NCI-H146 treated with DMSO at 0.1 percent for 48 hours (cell line): ENCODE measurements around the gene SHROOM3.
"Not testable (repeated sequence)": the region's sequence is repeated elsewhere in the genome, so short reads cannot be mapped to it uniquely, and the experiment has no call there.

ENCODE experiments used
- DNase-seq: peaks from one replicate; lab custom pipeline; 2025; ENCODE audit not compliant: unreplicated experiment; lab: John Stamatoyannopoulos, UW

SHROOM3 gene

DNA sequence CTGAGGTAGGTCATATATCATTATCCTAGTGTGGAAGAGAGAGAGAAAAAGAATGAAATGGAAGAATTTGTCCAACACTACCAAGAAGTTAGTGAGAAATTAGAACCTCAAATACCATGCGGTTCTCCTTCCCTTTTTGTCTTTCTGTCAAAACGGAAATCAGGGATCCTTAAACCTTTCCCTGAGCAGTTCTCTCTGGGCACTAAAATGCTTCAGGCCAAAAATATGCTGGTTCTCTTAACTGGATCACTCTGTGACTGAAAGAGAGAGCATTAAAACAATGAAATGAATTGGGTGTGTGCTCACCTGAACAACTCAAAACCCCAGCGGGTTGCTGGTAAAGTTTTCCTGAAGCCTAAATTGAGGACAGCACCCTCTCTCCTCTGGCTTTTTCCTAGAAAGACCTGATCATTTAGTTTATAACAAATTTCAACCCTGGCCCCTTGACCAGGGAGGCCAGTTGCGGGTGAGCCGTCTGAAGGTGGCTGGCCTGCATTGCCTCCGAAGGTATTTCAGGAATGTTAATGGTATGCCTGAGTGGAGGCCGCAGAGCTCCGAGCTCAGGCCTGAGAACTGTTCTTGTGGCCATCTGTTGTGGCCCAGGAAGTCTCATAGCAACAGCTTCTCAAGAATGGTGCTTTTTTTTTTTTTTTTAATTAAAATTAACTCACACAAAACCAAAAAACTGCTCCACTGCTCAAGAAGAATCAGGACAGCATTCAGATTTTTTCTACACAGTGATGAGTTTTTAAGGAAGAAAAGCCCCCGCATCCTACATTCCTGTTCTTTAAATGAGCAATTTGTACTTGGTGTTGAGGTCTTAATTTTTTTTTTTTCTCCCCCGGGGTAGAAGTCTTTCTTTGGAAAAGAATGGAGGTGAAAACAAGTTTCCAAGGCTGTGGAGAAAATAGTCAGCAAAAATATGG lies 155.1 kb downstream of the SHROOM3 start:
- DNase-seq: no peak

DNA sequence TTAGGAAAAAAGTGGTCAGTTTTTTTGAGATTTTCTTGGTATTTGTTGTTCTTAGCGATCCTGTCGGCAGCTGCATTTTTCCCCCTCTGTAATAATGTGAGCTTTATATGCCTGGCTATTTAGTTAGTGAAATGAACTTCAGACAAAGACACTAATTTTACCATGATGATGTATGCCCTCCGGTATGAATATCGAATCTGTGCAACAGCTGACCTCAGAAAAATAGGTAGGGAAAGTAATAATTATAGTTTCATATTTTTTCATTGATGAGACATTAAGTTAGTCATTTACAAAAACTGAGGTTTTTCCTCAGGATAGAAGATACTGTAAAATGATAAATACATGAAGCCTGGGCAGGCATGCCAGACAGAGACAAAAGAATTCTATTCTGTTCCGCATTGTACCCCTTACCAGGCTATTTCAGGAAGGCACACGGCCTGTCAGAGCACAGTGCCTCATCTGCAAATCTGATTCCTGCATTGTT lies 155.8 kb downstream of the SHROOM3 start:
- DNase-seq: no peak

DNA sequence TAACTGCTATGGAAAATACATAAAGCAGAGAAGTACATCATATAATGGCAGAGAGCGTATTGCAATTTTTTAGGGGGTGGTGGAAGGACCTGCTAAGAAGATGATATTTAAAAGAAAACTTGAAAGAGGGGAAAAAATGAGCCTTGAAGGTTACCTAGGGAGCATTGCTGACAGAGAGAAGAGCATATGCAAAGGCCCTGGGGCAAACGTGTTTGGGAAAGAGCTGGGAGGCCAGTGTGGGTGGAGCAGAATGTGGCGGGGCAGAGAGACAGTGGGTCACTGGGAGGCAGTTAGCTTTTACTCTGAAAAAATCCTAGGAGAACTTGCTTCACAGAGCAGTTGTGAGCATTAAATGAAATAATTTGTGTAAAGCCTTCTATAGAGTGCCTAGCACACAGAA lies 157.0 kb downstream of the SHROOM3 start:
- DNase-seq: no peak

DNA sequence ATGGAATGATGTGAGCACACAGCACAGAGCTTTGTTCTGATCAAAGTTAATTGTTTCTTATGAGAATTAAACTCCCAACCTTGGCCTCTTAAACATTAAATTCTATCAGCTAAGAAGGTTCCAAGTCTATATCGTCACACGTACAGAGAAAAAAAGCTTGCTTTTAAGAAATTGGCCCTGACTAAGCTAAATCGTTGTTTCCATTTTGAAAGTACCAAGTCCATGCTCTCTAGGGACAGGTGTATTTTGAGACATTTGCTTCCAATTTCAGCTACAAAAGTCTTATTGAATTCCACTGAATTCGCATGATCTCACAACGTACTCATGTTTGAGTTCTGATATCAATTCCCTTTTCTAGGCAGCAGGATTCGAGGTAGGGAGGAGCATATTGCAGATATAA lies 157.4 kb downstream of the SHROOM3 start:
- no peak for DNase-seq

DNA sequence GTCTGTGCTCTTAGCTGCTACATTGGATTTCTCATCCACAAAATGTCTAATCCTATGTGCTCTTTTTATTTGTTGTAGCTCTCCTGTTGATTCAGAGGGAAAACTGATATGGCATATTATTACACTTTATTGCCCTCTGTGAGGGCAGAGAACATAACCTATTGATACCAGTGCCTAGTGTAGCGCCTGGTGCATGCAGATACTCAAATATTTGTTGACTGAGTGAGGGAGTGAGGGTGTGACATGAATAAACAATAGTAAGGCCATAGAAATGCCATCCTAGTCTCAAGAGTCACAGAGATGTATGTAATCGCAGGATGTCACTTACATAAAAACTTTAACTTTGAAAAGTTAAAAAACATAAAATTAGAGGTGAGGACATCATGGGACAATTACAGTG lies 159.1 kb downstream of the SHROOM3 start:
- DNase-seq: no peak

DNA sequence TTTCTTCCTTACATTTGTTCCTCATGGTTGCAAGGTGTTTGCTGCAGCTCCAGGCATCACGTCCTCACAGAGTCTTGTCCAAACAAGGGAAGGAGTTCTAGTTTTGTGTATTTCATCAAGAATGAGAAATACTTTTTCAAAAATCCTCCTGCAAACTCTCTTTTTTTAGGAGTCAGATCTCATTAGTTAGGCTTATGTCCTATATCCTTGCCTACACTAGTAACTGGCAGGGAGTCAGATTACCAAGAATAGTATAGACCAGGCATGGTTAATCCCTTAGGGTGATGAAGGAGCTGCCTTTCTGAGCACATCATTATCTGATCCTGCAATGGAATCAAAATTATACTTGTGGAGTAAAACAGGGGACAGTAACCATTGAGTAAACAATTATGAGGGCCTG lies 160.4 kb downstream of the SHROOM3 start:
- DNase-seq: no peak

DNA sequence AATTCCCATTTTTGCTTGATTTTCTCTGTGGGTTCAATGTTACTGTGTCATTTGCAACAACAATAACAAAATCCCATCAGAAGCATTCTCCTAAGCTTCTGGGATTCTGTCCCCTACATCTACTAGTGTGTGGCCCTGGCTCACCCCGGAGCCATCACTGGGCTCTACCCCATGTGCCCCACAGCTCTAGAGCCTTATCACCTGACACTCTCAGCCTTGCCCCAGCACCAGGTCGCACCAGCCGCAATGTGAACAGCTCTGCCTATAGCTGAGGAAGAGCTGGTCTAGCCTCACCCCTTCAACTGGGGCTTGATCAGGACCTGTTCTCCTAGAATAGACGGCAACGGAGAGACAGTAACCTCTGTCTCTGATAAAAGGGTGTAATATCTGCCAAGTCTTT lies 161.7 kb downstream of the SHROOM3 start:
- DNase-seq: no peak

DNA sequence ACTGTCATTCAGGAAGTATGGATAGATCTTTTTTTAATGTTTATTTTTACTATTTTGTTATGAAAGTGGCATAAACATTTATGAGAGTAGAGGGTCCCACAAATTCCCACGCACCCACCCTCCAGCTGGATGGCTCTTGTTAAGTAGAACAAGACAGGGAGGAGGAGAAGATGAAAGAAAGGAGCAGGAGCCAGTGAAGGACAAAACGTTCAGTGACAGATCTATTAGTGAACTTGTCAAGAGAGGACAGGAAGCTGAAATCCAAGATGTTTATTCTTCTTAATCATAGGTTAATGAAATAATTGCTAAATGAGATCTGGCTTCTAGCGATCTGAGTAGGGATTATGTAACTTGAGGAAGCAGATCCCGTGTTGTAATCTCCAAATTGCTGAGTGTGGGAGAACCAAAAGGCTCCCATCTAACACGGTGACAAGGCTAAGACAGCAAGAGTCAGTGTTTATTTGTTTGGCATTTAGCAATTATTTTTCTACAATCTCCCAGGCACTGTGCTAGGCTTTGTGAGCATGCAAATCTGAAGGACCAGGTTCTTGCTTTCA lies 162.5 kb downstream of the SHROOM3 start:
- no peak for DNase-seq

DNA sequence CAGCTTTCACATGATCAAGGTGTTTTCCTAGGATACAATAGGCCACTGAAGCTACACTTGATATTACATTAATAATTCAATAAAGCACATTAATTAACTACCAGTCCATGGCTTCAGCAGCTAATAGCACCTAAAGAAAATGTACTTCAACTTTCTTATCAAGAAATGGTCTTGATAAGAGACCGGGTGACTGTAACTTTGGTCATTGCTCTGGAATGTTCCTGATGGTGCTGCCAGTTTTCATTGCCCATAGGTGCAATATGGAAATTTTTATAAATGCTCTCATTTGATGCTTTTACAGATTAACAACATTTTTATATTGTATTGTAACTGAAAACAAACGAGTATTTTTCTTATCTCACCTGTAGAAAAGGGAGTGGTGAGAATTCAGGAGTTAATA lies 165.4 kb downstream of the SHROOM3 start:
- no peak for DNase-seq

DNA sequence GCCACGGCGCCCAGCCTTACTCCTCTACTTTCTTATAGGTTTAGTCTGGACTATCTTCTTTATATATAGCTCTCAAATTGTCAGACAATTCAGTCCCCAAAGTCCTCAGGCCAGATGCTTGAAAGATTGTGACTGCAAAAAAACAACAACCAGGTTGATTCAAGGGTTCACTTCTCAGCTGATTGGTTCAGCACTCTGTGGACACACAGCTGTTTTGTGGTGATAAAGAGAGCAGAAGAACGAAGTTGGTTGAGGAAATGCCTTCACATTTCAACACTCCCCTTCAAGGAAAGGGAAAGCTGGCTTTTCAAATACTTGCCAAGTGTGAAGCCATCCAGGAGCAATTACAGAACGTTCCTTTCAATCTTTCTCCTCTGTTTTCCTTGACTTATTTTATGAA lies 166.8 kb downstream of the SHROOM3 start:
- DNase-seq: no peak

DNA sequence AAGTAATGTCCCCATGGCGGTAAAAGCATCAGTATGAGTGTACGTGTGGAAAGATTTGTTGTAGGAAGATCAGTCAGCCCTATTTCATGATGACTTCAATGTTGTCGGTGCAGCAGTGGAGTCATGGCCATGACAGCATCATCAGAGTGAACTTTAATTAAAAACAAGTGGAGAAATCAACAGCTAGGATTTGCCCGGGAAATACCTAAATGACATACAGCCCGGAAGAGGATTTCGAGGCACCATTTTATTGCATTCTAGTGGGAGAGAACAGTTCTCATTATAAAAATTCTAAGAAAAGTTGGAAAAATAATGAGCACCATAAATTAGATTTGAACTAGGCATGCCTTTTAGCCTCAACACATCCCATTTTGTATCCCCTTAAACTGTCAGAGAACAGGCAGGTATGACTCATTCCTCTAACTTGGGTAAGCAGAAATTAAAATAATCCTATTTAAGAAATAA lies 170.1 kb downstream of the SHROOM3 start:
- DNase-seq: no peak

DNA sequence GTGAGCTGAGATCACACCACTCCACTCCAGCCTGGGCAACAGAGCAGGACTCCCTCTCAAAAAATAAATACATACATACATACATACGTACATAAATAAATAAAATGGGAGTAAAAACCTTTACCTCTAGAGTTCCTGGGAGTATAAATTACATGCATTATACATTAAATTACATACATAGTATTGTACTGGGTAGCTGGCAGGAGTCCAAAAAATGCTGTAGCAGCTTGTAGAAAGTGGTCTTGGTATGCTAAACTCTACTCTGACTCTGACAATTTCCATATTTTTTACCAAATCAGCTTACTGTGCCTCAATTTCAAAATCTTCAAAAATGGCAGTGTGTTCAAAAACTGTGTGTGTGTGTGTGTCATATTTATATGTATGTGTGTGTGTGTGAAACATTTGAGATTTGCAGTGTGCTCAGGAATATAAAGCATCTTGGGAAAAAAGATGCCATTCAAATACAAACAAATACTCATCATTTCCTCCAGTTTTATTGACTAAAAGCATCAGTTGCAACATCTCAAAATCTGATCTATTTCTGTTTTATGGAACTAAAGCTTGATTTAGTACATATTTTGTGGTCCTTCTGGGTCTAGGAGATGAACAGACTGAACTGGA lies 171.7 kb downstream of the SHROOM3 start:
- DNase-seq: no peak

DNA sequence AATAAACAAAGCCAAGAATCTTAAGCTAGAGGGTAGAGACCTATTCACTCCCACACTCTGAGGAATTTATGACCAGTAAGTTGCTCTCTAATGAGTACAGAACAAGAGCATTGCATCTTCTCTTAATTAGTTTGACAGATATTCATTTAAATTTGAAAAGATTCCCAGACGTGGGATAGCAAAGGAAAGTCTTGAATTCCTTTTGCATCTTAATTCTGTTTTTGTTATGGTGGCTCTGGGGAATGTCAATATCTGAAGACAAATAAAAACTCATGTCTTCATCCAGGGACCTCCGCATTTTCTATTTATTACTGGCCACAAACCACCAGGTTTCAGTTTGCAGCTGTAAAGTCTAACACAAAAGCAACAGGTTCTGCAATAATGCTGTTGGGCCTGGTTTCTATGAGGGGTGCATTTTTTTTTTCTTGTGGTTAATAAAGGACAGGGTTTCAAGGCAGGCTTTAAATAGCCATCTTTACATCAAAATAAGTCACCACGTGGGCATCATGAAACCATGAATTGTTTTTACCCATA lies 172.3 kb downstream of the SHROOM3 start:
- DNase-seq: no peak

DNA sequence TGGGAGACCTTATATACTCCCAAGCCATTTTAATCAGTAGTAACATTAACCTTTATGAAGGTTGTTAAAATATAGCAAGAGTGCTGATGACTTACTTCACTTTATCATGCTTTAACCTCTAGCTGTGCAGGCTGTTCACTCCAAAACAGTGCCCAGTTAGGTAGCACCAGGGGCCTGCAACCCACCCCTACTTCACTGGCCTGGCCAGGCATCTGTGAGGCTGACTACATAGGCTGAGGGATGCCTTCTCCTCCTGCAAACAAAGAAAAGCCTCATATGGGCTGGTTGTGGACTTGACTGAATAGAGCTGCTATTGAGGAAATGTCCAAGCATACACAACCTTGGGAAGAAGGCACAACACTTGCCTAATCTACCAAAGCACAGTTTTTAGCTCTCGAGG lies 172.8 kb downstream of the SHROOM3 start:
- DNase-seq: no peak

DNA sequence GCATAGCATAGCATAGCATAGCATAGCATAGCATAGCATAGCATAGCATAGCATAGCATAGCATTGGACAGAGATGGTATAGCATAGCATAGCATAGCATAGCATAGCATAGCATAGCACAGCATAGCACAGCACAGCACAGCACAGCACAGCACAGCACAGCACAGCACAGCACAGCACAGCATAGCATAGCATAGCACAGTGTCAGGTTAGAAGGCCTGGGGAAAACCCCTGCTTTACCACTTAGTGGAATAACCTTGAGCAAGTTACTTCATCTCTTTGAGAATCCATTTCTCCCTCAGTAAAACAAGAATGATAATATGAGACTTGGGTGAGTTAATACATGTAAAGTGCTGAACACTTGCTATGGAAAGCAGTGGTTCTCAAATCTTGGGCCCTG lies 173.5 kb downstream of the SHROOM3 start:
- not testable (repeated sequence) for DNase-seq

DNA sequence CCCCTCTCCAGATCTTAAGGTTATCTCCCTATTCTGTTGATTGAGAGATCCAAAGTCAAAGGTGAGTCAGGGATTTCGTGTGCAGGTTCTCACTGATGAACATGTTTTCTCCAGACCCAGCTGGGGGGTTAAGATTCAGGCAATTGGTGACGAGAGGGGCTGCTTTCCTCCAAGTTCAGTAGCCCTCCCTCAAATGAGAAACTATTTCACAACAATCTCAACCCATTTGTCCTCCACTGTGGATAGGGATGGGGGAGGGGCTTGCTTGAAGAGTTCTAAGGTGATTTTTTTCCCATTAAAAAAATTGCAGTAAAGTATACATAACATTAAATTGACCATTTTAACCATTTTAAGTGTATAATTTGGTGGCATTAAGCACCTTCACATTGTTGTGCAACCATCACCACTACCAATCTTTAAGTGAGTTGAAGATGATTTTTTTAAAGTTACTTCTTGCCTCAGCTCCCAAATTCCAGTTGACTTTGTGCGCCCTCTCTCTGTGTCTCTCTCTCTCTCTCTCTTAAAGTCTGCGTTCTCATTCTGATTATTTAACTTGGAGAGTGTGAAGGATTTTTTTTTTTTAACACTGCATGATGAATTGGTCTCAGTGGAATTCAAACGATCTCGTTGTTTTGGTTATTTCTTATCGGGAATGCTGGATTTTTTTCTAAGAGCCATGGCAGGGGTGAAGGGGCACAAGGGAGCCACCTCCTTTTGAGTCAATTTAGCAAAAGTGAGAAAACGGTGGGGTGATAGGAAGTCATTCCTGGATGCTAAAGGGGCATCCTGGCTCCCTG lies 175.9 kb downstream of the SHROOM3 start:
- DNase-seq: no peak

DNA sequence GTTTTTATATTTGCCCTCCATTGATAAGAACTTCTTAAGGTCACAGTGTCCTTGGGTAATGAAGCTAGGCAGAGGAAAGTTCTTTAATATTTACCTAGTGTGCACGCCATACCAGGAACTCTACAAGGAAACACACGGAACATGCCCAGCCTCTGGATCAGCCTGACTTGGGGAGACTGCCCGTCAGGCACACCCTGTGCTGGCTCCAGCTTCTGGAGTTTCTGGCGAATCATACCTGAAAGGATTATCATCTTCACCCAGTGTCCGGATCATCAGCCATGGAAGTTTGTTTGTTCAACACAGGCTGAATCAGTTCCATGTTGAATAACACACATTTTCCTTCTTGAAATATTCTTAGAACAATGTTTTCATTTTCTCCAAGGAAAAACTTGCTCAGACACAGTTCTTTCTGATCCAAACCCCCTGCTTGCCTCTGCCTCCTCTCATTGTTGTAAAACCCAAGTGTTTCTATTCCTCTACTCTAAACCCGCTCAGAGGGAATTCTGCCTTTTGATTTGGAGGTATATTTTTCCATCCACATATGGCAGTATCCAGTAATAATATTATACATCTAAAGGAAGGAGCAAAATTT lies 176.7 kb downstream of the SHROOM3 start:
- no peak for DNase-seq

DNA sequence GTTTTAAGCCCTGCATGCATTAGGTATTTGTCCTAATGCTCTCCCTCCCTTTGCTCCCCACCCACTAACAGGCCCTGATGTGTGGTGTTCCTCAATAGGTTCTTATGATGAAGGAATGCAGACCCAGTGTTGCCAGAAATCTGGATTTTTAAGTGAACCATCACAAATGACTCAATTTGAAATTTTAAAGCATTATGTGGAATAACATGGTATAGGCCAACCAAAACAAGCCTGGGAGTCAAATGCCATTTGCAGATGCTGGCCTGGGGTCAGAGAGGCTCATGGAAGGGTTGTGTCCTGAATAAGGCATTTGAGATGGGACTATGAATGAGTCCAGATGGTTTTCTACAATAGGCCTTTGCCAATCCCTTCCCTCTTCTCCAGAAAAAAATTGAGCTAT lies 179.6 kb downstream of the SHROOM3 start:
- no peak for DNase-seq

DNA sequence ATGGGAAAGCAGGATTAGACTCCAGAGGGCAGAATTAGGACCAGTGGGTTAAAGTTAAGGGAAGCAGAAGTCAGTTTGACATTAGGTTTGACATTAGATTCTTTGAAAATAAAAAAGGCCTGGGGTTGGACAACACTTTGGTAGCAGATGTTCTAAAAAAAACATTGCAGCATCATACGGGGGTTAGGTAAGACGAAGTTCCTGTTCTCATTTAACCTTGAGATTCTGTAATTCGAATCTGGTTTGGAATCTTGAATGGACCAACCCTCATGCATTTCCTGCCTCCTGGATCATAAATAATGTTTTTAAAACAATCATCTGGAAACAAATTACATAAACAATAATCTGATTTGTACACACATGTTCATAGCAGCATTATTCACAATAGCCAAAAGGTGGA lies 181.0 kb downstream of the SHROOM3 start:
- DNase-seq: no peak

DNA sequence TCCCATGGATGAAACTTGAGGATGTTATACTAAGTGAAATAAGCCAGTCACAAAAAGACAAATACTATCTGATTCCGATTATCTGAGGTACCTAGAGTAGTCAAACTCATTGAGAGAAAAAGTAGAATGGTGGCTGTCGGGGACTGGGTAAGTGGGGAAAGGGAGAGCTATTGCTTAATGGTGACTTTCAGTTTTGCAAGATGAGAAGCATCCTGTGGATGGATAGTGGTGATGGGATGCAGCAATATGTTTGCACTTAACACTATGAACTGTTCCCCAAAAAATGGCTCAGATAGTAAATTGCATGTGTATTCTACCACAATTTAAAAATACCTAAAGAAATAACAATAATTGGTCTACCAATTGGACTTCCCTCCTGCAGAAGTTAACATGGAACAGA lies 181.5 kb downstream of the SHROOM3 start:
- DNase-seq: no peak
